HG02981 (cell line): ENCODE measurements around the gene SPRED2.
A peak's percentile ranks its signal among the peaks of the same experiment; 100 is the strongest.

ENCODE experiments used
- ATAC-seq: cut with Tn5 transposase; IDR thresholded peaks from one replicate; pipeline ENCODE4 v1.9.1; 2021; ENCODE audit warnings: mild to moderate bottlenecking, moderate library complexity; ENCODE audit not compliant: unreplicated experiment

SPRED2 gene

DNA sequence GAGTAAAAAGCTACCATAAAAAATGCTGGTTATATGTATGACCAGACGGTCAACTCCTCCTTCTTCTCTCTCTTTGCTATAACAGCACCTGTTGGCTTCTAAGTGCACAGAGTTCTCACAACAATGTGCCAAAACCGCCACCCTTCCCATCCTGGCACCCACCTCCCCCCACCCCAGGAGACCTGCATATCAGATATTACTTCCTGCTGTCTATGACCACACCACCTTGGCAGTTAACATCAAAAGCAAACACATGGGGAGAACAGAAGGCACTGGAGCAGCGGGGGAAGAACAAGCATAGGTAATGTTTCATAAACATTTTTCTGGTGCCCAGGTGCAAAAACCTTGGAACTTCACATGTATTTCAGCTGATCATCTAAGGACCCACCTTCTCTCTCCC, 15.5 kb downstream of the SPRED2 start:
- no peak for ATAC-seq

DNA sequence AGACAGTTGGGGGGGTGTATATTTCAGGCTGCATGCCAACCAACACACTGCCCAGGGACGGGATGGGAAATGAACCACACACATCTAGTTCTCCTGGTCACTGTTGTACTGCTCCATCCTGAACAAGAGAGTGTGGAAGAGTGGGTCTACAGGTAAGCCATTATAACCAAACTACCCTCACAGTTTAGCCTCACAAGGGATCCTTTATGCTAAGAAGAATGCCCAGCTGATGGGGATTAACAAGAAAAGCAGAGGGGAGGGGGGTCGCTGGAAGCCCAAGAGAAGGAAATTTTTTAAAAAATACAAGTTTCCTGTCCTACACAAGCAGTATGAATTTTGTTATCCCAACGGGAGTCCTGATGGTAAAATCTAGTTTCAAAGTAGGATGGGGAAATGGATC, 16.1 kb downstream of the SPRED2 start:
- ATAC-seq: no peak

DNA sequence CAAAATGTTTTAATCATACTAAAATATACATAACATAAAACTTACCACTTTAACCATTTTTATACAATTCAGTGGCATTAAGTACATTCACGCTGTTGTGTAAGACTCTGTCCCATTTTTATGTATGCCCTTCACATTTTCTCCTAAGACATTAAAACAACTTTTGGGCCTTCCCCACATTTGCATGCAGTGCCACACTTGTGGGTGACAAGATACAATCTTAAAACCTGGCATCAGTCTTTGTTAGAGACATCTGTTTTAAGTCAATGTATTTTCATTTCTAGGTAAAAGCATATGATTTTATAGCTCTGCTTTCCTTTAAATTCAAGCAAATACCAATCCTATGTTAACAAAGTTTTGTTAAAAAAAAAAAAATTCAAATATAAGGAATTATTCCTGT, 17.3 kb downstream of the SPRED2 start:
- ATAC-seq: no peak

DNA sequence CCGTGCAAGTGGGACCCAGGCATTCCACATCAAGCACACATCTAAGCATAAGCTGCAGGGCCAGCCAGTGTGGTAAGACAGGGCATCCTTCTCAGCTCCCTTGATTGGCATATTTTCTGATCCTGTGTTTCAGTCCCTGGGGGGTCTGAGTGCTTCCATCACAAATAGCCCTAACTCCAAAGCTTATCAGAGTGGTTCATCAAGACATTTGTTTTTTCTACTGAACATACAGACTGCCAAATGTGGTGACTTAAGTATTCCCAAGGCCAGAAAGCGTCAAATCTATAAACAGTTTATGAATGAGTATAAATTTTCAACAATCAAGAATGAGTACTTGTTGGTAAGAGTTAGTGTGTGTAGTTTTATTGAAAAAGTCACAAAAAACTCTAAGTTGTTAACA, 18.8 kb downstream of the SPRED2 start:
- ATAC-seq: no peak

DNA sequence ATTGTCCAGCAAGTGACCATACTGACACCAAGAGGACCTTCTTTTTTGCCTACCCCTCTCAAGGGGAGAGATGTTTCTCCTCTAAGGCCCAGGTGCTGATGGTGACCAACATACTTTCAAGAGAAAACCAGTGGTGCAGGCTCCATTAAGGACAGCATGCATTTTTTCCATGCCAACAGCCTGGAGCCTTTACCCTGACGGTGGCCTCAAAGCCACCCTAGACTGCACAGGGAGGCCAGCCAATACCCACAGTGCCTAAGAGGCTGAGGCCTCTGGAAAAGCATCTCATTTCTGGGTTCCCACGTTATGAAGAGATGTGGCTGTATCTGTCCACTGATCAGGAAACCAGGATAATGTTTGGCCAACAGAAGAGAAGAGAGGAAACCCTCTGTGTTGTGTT, 19.3 kb downstream of the SPRED2 start:
- no peak for ATAC-seq

DNA sequence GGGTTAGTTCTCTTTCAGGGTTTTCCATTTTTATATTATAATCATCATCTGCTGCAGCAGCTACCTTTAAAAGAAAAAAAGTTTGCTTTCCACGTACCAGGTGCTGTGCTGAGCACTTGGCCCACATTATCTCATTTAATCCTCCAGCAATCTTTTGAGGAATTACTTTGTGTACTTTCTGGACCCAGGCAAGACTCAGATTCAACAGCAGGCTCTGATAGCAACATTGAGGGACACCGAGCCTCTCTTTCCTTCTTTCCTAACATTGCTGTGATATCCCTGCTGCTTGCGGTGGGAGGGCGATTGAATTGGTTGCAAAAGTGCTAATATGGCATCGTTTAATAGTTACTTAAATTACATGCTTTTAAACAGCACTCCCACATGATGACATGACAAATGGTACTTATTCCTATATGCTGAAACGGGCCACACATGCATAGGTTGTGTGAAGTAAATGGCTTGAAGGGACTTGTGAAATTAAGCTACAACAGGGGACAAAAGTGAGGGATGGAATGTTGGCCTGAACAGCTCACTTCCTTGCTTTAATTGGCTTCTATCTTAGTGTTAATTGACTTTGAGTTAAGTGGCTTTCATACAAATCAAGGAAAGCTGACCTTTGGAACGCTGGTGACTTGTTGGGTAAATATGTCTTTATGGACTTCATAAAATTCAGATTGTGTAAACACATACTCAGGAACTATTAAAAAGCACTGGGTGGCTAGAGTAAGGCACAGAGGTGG, 21.2 kb downstream of the SPRED2 start:
- ATAC-seq: no peak

DNA sequence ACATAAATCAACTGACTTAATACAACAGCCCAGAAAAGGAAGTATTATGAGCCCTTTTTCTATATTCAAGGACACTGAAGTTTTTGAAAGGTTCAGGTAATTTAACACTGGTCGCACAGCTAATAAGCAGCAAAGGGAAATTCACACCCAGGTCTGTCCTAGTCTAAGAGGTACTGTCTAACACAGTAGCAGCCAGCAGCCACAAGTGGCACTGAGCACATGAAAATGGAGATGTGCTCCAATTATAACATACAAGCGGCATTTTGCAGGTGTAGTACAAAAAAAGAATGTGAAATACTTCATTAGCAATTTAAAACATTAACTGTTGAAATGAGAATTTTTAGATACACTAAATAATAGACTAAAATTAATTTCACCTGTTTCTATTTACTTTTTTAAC, 23.4 kb downstream of the SPRED2 start:
- no peak for ATAC-seq

DNA sequence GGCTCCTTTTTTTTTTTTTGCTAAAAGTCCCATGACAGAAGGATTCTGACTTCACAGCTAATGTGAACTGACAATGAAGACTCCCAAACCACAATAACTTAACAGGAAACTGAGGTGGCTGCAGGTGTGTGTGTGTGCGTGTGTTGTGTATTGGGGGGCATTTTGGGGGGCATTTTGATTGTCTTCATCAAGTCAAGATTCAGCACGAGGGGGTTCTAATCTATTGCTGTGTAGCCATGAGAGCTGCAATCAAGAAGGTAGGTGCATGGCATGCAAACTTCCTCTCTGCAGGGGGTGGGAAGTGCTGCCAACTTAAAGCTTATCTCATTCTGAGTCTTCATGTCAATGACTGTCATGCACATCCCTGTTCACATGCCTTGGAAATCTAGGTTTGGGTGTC, 25.2 kb downstream of the SPRED2 start:
- ATAC-seq: no peak

DNA sequence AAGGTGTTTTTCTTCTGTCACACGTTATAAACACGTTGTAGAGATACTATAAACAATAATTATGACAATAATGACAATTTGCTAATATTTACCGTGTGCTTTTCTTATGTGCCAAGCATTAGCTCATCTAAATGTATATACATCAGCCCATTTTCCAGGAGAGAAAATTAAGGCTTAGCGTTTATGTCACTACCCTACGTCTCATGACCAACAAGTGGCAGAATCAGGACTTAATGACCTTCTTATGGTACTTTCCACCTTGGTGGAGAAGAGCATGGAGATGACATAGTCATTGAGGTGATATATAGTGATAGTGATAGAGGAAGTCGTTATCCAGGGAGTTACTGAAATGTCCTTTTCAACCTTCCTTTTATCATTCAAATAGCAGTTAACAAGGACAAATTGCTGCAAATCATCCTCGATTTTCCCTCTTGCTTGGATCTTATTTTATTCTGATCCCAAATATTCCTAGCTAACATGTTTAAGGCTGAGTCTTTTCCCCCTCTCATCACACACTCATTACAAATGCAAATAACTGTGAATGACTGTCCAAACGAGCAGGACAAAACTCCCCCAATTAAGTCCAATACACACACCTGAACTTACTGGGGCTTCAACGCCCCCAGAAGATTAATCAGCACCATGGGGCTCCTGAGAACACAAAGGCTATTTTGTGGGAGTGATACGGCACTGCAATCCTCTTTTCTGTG, 27.3 kb downstream of the SPRED2 start:
- no peak for ATAC-seq

DNA sequence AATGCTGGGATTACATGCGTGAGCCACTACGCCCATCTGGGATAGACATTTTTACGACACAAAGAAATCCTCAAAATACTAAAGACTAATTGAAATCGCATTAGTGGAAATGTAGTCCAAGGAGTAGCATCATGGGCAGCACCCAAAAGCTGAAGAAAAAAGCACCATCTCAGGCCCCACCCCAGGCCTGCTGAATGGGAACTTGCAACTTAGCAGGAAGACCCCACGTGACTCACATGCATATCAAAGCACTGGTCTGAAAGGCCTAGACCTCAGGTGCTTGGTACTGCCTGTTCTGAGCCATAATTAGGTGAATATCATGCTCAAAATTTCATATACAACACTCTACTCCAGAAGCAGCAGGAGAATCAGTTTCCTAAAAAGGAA, 28.9 kb downstream of the SPRED2 start:
- ATAC-seq: no peak

DNA sequence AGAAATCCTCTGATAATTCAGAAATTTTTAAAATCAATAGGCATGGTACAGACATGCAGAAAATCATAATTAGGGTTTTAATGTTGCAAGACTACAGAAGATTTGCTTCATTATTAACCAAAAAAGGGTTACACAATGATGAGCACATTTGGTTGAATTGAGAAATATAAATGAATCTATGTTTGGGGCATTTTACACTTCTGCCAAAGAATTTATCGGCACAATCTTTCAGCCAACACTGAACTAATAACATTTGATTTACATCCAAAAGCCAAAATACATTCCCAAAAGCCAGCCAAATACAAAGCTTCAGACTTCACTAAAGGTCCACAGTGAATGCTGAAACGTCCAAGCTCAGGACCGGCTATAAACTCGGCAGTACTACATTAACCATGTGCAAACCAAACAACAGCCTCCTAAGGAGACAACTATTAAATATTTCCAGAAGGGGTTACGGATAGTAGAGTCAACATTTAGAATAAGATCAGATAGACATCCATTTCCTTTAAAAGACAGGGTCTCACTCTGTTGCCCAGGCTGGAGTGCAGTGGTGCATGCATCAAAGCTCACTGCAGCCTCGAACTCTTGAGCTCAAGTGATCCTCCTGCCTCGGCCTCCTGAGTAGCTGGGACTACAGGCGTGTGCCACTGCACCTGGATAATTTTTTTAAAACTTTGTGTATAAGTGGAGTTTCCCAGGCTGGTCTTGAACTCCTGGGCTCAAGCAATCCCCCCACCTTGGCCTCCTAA, 29.4 kb downstream of the SPRED2 start:
- no peak for ATAC-seq

DNA sequence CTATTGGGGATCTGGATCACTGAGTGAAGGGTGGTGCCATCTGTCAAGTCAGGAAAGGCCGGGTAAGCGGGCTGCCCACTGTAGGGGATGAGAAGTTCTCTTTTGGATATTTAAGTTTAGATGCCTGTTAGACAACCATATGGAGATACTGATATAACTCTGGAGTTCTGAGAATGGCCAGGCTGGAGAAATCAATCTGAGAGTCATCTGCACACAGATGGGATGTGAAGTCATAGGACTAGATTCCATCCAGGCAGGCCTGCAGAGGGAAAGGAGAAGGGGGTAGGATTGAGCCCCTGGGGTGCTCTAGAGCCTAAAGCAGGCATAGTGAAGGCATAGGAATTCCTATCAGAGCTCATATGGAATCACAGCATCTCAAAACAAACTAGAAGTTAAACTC, 30.1 kb downstream of the SPRED2 start:
- ATAC-seq: no peak

DNA sequence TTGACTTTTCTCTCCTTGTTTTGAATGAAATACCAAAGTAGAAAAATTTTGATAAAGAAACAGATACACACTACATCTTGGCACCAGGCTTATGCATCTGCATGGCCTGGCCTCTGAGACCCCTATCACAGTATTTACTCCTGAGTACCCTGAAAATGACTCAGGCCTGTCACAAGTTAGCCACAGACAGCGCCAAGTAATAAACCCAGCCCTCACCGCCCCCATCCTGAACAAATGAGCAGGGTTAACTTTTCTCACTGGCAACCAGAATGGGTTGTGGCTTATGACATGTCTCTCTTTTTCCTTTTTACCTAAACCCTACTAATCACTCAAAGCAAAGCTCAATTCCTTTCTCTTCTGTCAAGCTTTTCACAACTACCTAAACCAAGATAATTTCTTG, 35.3 kb downstream of the SPRED2 start:
- no peak for ATAC-seq

DNA sequence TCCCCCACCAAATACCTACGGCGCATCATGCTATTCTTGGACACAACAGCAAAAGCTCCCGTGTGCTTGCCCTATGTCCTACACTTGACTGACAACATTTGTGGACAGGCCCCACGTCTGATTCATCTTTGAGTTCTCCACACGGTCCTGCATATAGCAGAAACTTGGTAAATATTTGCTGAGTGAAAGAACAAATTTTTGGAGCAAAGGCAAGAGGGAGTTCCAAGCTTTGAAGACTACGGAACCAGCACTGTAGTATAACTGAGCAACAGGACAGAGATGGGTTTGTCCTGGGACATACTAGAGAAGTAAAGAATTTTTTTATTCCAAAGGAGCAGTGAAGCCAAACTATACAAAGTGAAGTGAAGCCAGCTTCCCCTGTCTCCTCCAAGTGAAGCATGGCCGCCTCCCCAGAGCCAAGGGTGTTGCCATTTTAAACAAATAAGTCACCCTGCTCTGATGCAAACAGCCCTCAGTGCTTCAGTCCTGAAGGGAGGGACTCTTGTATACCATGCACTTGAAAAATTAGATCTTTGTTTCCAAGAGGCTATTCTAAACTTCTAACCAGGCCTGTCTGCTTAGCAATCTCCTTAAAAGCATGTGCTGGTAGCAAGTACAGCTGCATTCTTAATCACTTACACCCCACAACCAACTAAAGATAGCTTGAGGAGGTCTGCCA, 35.9 kb downstream of the SPRED2 start:
- ATAC-seq: no peak

DNA sequence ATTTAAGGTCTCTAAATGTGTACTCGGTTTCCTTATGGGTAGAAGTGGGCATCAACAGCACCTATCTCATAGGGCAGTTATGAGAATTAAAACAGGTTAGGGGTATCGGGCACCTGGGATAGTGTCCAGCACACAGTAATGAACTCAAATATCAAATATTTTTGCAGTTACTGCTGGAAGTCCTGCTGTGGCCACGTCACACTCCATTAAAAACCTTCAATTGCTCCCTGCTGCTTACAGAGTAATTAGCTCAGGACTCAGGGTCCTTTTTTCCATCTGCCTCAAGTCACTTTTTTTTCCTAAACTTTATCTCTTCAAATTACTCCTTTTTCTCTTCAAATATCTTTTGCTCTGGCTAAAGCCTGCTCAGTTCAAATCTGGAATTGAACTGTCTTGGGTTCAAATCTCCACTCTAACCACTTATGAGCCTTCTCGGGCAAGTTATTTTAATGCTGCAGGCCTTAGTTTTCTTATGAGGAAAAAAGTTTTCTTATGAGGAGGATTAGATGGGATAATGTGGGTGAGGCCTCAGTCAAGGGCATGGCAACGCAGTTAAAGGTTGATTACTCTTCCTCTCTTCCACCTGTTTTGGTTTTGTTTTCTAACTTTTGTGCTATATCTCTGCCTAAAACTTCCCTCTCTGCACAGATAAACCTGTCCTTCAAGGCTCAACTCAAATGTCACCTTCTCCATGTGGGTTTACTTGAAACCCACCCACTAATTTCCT, 36.6 kb downstream of the SPRED2 start:
- no peak for ATAC-seq

DNA sequence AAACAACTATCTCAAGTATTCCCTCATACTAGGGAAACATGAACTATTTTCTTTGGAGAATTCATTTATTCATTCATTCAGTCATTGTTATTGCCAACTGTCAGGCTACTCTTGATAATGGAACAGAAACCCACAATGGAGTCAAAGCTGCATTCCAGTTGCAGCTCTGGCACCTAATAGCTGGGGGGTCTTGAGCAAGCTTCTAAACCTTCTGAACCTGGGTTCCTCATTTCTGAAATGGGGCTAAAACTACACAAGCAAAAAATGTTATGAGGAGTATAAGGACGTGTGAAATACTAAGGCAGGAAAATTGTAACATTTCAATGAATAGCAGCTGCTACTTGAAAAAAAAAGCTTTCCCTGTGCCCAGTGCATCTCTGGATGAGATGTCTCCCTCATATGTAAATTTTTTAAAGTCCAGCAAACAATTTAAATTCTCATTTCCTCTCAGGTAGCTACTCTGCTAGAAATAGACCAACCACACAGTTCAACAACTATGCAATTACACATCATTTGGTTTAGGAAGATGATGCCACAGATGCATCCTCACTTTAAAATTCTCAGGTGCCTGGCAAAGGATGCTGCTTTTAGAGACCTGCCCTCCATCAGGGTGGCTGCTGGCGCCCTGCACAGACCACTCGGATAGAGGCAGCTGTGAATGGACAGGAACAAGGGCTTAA, 38.5 kb downstream of the SPRED2 start:
- ATAC-seq: no peak

DNA sequence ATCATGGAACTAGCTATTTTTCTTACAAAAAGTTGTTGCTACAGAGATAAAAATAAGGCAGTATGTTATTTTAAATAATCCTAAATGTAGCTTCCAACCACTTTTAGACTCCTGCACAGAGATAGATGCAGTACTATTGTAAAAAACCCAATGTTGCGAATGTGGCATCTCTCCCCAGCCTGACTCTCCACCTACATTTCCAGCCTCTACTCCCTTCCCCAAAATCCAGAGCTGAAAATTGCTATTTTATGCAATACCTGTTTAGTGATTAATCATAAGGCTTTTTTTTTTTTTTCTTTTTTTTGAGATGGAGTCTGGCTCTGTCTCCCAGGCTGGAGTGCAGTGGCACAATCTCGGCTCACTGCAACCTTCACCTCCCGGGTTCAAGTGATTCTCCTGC, 39.4 kb downstream of the SPRED2 start:
- no peak for ATAC-seq

DNA sequence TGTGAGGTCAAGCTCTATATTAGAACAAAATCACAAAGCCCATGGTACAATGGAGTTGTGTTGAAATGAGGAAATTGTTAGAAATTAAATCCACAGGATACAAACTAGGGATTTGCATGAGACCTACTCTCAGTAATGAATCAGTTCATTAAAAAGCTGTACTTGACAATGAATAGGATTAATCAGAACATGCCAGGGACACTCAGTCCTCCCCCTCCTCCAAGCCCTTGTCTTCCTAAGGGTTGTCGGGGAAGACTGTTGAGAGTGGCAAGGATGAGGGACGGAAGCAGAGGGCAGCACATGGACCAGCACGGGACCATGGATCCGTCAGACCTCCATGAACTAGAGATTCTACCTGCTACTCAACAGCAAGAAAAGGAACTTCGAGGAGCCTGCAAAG, 39.8 kb downstream of the SPRED2 start:
- no peak for ATAC-seq

DNA sequence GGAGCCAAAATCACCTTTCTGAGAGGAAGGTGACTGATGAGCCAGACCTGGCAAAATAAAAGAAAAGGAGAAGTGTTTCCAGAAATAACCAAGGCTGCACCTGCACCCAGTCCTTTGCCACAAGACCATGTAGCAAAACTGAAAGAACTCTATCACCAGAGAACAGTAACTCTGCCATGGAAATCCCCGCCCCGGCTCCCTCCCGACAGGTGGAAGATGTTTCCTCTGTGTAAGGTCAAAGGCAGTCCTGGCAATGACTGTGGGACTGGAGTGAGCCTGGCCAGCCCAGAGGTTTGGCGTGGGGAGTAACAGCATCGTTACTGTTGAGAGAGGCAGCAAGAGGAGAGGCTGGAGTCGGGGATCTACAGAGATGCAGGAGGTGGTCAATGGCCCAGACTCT, 42.3 kb downstream of the SPRED2 start:
- peak; percentile 69 for ATAC-seq

DNA sequence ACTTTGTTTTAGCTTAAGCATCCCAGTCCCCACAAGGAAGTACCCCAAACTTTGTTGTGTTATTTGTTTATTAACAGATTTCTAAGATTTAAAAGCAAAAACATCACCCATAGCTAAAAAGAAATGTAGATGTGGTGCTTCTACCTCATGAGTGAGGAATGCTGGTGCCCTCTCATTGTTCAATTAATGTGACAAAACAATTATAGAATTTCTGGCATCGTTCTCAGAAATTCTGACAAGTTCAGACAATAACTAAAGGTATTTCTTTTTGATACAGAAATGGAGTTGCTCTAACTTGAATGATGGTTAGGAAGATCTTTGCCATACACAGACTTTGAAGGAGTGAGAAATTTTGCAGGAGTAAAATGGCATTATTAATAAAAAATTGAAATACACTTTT, 42.9 kb downstream of the SPRED2 start:
- no peak for ATAC-seq
